ENCODE measurements around the gene TRHDE.
"Not testable (repeated sequence)": the region's sequence is repeated elsewhere in the genome, so short reads cannot be mapped to it uniquely, and the experiment has no call there.

The TRHDE gene

DNA sequence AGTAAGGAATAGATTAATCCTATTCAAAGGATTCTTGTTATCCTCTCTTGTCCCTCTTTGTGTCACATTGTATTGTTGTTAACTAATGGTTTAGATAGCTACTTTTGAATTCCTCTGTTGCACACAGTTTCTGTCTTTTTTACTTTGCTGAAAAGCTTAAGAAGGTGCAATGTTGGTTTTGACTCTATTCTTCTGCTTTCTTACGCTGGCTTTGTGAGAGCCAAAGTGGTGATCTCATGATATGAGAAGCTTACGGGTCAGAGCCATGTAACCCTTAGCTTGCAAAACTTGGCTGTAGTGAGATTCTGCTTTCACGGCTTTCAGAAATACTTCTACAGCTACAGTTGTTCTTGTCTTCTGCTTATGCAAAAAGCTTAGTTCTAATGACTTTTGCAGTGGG lies 239.7 kb downstream of the TRHDE start:
- no peak for DNase-seq (ENCODE audit: low read depth)

DNA sequence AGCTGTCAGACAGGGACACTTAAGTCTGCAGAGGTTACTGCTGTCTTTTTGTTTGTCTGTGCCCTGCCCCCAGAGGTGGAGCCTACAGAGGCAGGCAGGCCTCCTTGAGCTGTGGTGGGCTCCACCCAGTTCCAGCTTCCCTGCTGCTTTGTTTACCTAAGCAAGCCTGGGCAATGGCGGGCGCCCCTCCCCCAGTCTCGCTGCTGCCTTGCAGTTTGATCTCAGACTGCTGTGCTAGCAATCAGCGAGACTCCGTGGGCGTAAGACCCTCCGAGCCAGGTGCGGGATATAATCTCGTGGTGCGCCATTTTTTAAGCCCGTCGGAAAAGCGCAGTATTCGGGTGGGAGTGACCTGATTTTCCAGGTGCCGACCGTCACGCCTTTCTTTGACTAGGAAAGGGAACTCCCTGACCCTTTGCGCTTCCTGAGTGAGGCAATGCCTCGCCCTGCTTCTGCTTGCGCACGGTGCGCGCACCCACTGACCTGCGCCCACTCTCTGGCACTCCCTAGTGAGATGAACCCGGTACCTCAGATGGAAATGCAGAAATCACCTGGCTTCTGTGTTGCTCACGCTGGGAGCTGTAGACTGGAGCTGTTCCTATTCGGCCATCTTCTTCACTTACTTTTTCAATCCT lies 248.0 kb downstream of the TRHDE start:
- DNase-seq (ENCODE audit: low read depth): not testable (repeated sequence)

- DNase-seq (ENCODE audit: low read depth): no peak
These were observed 249.2 kb downstream of the TRHDE start for GRCh38 chr12:72521326-72521725.

DNA sequence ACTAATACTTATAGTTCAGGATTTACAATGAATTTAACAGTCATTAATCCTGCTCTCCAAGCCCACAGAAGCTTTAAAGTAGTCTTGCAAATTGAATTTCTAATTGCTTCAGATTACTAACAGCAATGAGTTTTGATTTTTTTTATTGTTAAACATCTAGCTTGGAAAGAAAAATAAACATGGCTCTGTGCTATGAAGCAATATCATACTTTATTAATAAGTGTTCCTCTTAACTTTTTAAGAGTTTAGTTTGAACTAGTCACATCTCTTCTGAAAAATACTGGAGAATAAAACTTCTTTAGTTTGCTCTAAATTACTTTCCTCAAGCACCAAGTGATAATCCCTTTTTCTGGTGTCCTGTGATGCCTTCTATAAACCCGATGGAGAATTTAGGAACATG lies 250.2 kb downstream of the TRHDE start:
- no peak for DNase-seq (ENCODE audit: low read depth)

- DNase-seq (ENCODE audit: low read depth): no peak
These were observed 251.6 kb downstream of the TRHDE start for GRCh38 chr12:72523754-72524153.

GRCh38 chr12:72535212-72535990 lies 263.2 kb downstream of the TRHDE start:
- DNase-seq (ENCODE audit: low read depth): no peak

- no peak for DNase-seq (ENCODE audit: low read depth)
These were observed 268.6 kb downstream of the TRHDE start for GRCh38 chr12:72540811-72541210.

GRCh38 chr12:72543777-72544467 lies 271.8 kb downstream of the TRHDE start:
- DNase-seq (ENCODE audit: low read depth): no peak

DNA sequence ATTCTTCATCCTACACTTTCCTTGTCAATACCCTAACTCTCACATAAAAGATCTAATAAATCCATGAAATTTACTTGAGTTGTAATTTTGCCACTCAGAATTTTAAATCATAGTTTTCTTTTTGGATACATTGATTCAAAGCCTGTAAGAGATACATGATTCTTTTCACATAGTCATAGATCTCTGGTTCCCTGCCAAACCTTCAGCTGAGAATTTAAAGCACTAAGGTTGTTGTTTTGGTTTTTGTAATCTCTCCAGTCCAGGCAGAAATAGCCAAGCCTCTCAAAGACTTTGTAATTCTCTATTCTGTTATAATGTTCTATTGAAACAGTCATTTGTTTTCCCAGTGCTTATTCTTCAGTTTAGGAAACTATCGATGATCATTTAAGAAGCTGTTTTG lies 273.9 kb downstream of the TRHDE start:
- DNase-seq (ENCODE audit: low read depth): no peak

DNA sequence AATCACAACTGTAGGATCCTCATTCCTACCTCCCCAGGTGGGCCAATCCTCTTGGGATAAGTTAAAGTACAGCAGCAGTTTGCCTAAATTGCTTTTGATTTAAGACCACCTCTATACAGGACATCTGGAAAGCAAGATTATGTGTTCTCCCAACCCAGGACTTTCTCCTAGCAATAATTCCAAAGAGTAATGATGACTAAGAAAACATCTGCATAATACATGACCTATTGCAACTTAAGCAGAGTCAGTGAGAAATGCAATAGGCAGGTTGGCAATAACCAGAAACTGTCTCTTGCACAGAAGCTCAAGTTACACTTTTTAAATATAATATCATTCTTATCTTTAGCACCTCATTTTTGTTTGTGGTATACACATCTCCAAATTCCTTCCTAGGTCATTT lies 275.4 kb downstream of the TRHDE start:
- no peak for DNase-seq (ENCODE audit: low read depth)

DNA sequence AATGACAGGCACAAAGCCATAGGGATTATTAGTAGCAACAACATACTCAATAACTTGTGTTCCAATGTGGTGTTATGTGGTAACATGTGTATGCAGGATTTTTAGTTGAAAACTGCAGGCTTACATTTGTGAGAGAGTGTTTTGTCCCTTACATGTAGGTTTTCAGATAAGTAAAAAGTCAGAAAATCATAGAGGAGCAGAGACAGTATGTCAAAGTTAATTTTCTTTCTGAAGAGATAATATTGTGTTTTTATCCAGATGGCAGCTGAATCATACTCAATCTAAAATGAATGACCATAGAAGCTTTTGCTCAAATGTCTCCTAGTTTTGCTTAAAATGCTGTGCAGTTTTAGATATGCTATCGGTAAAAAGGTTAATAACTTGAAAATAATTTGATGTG lies 277.0 kb downstream of the TRHDE start:
- DNase-seq (ENCODE audit: low read depth): no peak

- DNase-seq (ENCODE audit: low read depth): no peak
These were observed 288.0 kb downstream of the TRHDE start for GRCh38 chr12:72560003-72560769.

GRCh38 chr12:72570601-72571000 lies 298.4 kb downstream of the TRHDE start:
- DNase-seq (ENCODE audit: low read depth): no peak

DNA sequence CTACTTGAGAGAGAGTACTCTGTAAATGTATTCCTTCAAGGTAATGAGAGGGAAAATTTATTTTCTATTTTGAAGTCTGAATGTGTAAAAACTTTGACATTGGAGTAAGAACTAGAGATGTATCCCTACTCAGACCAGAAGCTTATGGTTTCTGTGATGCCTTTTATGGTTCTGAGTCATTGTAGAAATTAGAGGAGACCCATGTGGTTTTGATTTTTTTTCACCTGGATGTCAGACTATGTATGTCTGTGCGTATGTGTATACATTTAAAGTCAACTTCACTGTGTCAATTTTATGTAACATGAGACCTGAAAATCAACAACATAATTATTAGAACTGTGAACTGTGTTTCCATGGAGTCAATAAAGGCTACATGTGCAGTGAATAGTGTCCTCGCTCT lies 302.0 kb downstream of the TRHDE start:
- DNase-seq (ENCODE audit: low read depth): no peak

DNA sequence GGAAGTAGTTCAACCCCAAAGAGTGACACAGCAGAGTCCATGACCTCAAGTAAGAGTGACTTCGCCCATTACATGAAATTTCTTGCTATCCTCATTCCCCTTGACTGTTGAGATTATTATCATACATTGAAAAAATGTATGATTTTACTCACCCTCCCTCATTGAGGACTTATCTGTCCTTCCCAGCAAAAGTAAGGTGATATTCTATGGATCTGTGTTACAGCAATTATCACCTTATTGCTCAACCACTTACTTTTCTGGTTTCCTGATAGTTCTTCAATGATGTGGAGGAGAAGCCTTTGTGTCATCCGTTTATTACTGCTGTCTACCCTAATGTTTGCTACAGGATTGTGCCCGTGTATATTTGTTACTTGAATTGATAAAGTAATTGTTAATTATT lies 306.2 kb downstream of the TRHDE start:
- no peak for DNase-seq (ENCODE audit: low read depth)

GRCh38 chr12:72586456-72586855 lies 314.3 kb downstream of the TRHDE start:
- DNase-seq (ENCODE audit: low read depth): no peak

DNA sequence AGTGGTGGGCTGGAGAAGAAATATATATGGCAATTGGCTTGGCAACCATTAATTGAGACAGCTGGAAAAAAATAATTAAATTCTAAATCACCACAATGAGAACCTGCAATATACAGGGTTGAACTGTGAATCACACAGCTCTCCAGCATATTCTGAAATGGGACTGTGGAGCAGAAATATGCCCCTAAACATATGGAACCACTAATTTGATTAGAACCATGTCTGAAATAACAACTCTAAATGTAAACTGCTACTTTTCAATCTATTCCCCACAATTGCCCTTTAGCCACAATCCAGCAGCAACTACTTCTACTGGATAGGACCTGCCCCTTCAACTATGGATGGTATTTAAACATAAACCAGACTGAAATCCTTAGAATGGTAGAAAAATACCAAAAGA lies 330.4 kb downstream of the TRHDE start:
- DNase-seq (ENCODE audit: low read depth): no peak

DNA sequence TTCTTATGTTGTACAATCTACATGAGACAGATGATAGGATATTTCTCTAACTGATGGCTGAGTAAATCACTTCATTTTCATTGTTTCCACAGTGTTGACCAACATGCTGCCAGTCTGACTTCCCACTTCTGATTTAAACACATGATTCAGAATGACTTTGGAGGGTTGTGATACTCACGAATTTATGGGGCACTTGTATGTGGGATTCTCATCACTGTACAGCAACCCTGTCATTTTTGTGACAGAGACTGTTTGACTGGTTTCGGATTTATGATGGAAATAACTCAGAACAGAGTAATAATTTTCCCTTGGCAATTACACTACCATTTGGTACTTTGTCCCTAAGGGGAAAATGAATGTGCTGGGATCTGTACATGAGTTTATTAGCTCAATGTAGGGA lies 333.8 kb downstream of the TRHDE start:
- DNase-seq (ENCODE audit: low read depth): no peak

DNA sequence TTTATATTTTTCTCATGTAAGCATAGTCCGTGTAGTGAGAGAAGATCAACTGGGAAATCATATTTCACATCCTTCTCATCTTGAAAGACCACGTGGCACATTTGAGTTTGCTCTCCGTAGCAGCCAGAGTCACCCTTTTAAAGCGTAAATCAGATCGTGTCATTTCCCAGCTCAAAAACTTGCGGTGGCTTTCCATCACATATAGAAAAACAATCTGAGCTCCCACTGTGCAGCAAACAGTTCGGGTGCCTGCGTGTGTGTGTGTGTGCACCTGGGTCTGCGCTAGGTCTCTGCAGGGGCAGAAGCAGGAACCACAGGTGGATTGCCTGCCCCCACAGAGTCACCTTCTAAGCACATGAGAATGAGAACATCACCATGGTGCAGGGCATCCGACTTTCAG lies 338.2 kb downstream of the TRHDE start:
- no peak for DNase-seq (ENCODE audit: low read depth)

GRCh38 chr12:72610854-72611358 lies 338.7 kb downstream of the TRHDE start:
- DNase-seq (ENCODE audit: low read depth): no peak

- no peak for DNase-seq (ENCODE audit: low read depth)
These were observed 340.0 kb downstream of the TRHDE start for GRCh38 chr12:72612171-72612570.

GRCh38 chr12:72618764-72619163 lies 346.6 kb downstream of the TRHDE start:
- DNase-seq (ENCODE audit: low read depth): no peak
